Measurements from ENCODE around the gene CSF2RB.

DNA sequence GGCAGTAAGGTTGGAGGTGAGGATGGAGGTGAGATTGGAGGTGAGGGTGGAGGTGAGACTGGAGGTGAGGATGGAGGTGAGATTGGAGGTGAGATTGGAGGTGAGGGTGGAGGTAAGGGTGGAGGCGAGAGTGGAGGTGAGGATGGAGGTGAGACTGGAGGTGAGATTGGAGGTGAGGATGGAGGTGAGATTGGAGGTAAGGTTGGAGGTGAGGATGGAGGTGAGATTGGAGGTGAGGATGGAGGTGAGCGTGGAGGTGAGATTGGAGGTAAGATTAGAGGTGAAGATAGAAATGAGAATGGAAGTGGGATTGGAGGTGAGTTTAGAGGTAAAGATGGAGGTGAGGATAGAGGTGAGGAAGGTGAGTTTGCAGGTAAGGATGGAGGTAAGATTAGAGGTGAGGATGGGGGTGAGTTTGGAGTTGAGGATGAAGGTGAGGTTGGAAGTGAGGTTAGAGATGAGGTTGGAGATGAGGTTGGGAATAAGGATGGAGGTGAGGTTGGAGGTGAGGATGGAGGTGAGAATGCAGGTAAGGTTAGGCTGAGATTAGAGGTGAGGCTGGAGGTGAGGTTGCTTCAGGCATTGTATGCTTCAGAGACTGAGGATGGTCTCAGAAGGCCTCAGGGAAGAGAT lies 40.4 kb upstream of the CSF2RB start:
- TF ChIP-seq CTCF (IDR thresholded peaks at IDR 0.05): no peak
- TF ChIP-seq POLR2A (IDR thresholded peaks at IDR 0.05): no peak

Data from right lobe of liver (tissue), 4 donors.